DOHH2 (cell line): ENCODE results near the gene NR4A2.

Experiments
- H3F3A ChIP-seq: fragments of 200-600 bp; sonication (generic), shearing (Covaris generic); 2 replicates; pipeline ENCODE4 v1.6.0; 2016; ENCODE audit warnings: antibody characterized with exemption, mild to moderate bottlenecking; ENCODE audit not compliant: control insufficient read depth, insufficient read depth
- H3K27ac ChIP-seq: fragments of 200-600 bp; sonication (generic); 2 replicates; pipeline ENCODE4 v1.5.1; 2014; ENCODE audit warnings: low read depth, mild to moderate bottlenecking, low read length, moderate library complexity
- H3K27me3 ChIP-seq: fragments of 200-600 bp; sonication (generic); 2 replicates; pipeline ENCODE4 v1.6.1; 2014; ENCODE audit warnings: mild to moderate bottlenecking, low read length, mixed read lengths; ENCODE audit not compliant: control insufficient read depth
- H3K36me3 ChIP-seq: fragments of 200-600 bp; sonication (generic); 2 replicates; pipeline ENCODE4 v1.6.1; 2014; ENCODE audit warnings: mild to moderate bottlenecking, low read length, moderate library complexity, mixed read lengths; ENCODE audit not compliant: control insufficient read depth
- H3K4me1 ChIP-seq: fragments of 200-600 bp; sonication (generic); 2 replicates; pipeline ENCODE4 v1.6.1; 2014; ENCODE audit warnings: mild to moderate bottlenecking, low read length, mixed read lengths; ENCODE audit not compliant: control insufficient read depth
- H3K4me2 ChIP-seq: fragments of 200-600 bp; sonication (generic); 2 replicates; pipeline ENCODE4 v1.6.0; 2014; ENCODE audit warnings: mild to moderate bottlenecking, low read length, moderate library complexity
- H3K4me3 ChIP-seq: fragments of 200-600 bp; sonication (generic); 2 replicates; pipeline ENCODE4 v1.5.1; 2014; ENCODE audit warnings: mild to moderate bottlenecking, low read length, mixed read lengths
- H3K79me2 ChIP-seq: fragments of 200-600 bp; sonication (generic); 2 replicates; pipeline ENCODE4 v1.6.1; 2014; ENCODE audit warnings: mild to moderate bottlenecking, low read length, mixed read lengths; ENCODE audit not compliant: control insufficient read depth
- H3K9me2 ChIP-seq: fragments of 200-600 bp; sonication (generic); replicated peaks from 2 replicates; pipeline ENCODE4 v1.6.1; 2014; ENCODE audit warnings: mild to moderate bottlenecking, low read length, mixed read lengths; ENCODE audit not compliant: control insufficient read depth
- H3K9me3 ChIP-seq: fragments of 200-600 bp; sonication (generic); 2 replicates; pipeline ENCODE4 v1.6.1; 2014; ENCODE audit warnings: antibody characterized with exemption, low read length, mixed read lengths; ENCODE audit not compliant: control insufficient read depth, insufficient read depth
- H4K20me1 ChIP-seq: fragments of 200-600 bp; sonication (generic); 2 replicates; pipeline ENCODE4 v1.6.0; 2014; ENCODE audit warnings: low read depth, mild to moderate bottlenecking, antibody characterized with exemption, low read length, moderate library complexity; ENCODE audit not compliant: control insufficient read depth, insufficient read depth
- CTCF ChIP-seq: fragments of 200-600 bp; sonication (generic); IDR thresholded peaks from one replicate; pipeline ENCODE4 v1.5.1; 2014; ENCODE audit warnings: antibody characterized with exemption, mild to moderate bottlenecking, low read depth, low read length; ENCODE audit not compliant: poor library complexity, severe bottlenecking
- EZH2phosphoT487 ChIP-seq: fragments of 200-600 bp; sonication (generic); IDR thresholded peaks from 2 replicates; pipeline ENCODE4 v1.6.1; 2017; ENCODE audit warnings: borderline replicate concordance, mild to moderate bottlenecking, antibody characterized with exemption, low read length, moderate library complexity, mixed read lengths

The NR4A2 gene

GRCh38 chr2:156309167-156309566 lies 23.4 kb downstream of the NR4A2 start:
- H3K4me2 ChIP-seq, result no peak overlapping the region
- TF ChIP-seq EZH2phosphoT487 (no peak), CTCF (no peak)
- no peak overlapping the region for H3K27ac ChIP-seq

GRCh38 chr2:156306821-156307220 lies 25.7 kb downstream of the NR4A2 start:
- no peak for TF ChIP-seq CTCF
- no peak for TF ChIP-seq EZH2phosphoT487
- Histone ChIP-seq H3F3A (no peaks in the 10 kb centered on the region), H3K4me2 (no peak overlapping the region), H3K9me2 (no peaks in the 10 kb centered on the region), H4K20me1 (no peaks in the 10 kb centered on the region), H3K27ac (no peak overlapping the region), H3K79me2 (no peaks in the 10 kb centered on the region), H3K36me3 (no peaks in the 10 kb centered on the region), H3K27me3 (no peaks in the 10 kb centered on the region; the same call in 1 of the 2 replicates), H3K4me3 (no peak overlapping the region), H3K9me3 (no peaks in the 10 kb centered on the region), H3K4me1 (no peaks in the 10 kb centered on the region)

More at GRCh38 chr2:156309167-156309566, 23.4 kb downstream of the NR4A2 start:
- H3K9me3 ChIP-seq, result no peaks in the 10 kb centered on the region
- no peaks in the 10 kb centered on the region for H3F3A ChIP-seq
- no peaks in the 10 kb centered on the region for H4K20me1 ChIP-seq
- H3K36me3 ChIP-seq, result no peaks in the 10 kb centered on the region
- H3K4me1 ChIP-seq, result no peaks in the 10 kb centered on the region
- H3K4me3 ChIP-seq, result no peak overlapping the region
- H3K9me2 ChIP-seq, result no peaks in the 10 kb centered on the region
- H3K79me2 ChIP-seq, result no peaks in the 10 kb centered on the region
- no peaks in the 10 kb centered on the region; the same call in 1 of the 2 replicates for H3K27me3 ChIP-seq

GRCh38 chr2:156305121-156305520 lies 27.4 kb downstream of the NR4A2 start:
- H3K4me1 ChIP-seq, result no peaks in the 10 kb centered on the region
- H3K9me3 ChIP-seq, result no peaks in the 10 kb centered on the region
- TF ChIP-seq CTCF, result no peak
- no peak for TF ChIP-seq EZH2phosphoT487
- no peak overlapping the region for H3K4me3 ChIP-seq
- H3K79me2 ChIP-seq, result no peaks in the 10 kb centered on the region
- H3F3A ChIP-seq, result no peaks in the 10 kb centered on the region
- H4K20me1 ChIP-seq, result no peaks in the 10 kb centered on the region
- H3K9me2 ChIP-seq, result no peaks in the 10 kb centered on the region
- H3K4me2 ChIP-seq, result no peak overlapping the region
- no peak overlapping the region for H3K27ac ChIP-seq
- H3K27me3 ChIP-seq, result no peaks in the 10 kb centered on the region
- H3K36me3 ChIP-seq, result no peaks in the 10 kb centered on the region
